Measurements from ENCODE around the gene EVI2A.

DNA sequence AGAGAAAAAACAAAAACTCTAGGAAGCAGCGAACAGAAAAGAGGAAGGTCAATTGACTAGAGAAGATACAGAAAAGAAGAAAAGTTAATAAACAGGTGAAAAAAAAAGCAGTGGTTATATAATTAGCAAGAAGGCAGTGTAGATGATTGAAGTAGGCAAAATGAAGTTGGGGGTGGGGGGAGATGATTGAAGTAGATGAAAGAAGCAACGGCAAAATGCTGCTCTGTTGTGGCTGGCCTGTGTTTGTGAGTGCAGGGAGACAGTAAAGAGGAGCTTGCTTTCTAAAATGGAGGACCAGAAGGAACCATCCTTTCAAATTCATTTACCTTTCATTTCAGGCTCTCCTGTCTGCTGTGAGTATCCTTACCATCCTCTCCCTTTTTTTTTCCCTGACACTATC lies 11.2 kb downstream of the EVI2A start:
- TF ChIP-seq, protein P1, sequence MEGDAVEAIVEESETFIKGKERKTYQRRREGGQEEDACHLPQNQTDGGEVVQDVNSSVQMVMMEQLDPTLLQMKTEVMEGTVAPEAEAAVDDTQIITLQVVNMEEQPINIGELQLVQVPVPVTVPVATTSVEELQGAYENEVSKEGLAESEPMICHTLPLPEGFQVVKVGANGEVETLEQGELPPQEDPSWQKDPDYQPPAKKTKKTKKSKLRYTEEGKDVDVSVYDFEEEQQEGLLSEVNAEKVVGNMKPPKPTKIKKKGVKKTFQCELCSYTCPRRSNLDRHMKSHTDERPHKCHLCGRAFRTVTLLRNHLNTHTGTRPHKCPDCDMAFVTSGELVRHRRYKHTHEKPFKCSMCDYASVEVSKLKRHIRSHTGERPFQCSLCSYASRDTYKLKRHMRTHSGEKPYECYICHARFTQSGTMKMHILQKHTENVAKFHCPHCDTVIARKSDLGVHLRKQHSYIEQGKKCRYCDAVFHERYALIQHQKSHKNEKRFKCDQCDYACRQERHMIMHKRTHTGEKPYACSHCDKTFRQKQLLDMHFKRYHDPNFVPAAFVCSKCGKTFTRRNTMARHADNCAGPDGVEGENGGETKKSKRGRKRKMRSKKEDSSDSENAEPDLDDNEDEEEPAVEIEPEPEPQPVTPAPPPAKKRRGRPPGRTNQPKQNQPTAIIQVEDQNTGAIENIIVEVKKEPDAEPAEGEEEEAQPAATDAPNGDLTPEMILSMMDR (IDR thresholded peaks at IDR 0.05) = no peak
- TF ChIP-seq POLR2A (IDR thresholded peaks at IDR 0.05) = no peak

All from esophagus squamous epithelium (tissue), 4 donors.